Esophagus (tissue), 2 donors: ENCODE measurements around the gene SAMM50. TPM values are rescaled to one million over a fixed set of nuclear protein-coding genes. Genes with fewer than 3 reads are reported as not detected.
A peak's percentile ranks its signal among the peaks of the same experiment; 100 is the strongest.

Experiments
- H3K27ac ChIP-seq, 2 donors: one replicate each; pipeline ENCODE4 v1.5.1; 2013; ENCODE audit warnings: low read depth in 2 of 2, mild to moderate bottlenecking in 2 of 2, inconsistent platforms in 1 of 2, low read length in 1 of 2, moderate library complexity in 1 of 2
- H3K27me3 ChIP-seq, 2 donors: one replicate each; pipeline ENCODE4 v1.6.1; 2013; ENCODE audit warnings: low read length in 2 of 2, control low read depth in 1 of 2, mild to moderate bottlenecking in 1 of 2; ENCODE audit not compliant: insufficient read depth in 2 of 2, control insufficient read depth in 1 of 2
- H3K36me3 ChIP-seq, 2 donors: one replicate each; pipeline ENCODE4 v1.6.1; 2013; ENCODE audit warnings: low read length in 1 of 2; ENCODE audit not compliant: control insufficient read depth in 2 of 2, insufficient read depth in 2 of 2
- H3K4me1 ChIP-seq, 2 donors: one replicate each; pipeline ENCODE4 v1.6.1; 2013; ENCODE audit warnings: low read length in 1 of 2; ENCODE audit not compliant: control insufficient read depth in 2 of 2, insufficient read depth in 2 of 2
- H3K4me3 ChIP-seq, 2 donors: one replicate each; pipeline ENCODE4 v1.5.1; 2013; ENCODE audit warnings: low read length in 2 of 2, mild to moderate bottlenecking in 2 of 2, low read depth in 1 of 2, moderate library complexity in 1 of 2
- H3K9me3 ChIP-seq, 2 donors: one replicate each; pipeline ENCODE4 v1.6.1; 2013; ENCODE audit warnings: mild to moderate bottlenecking in 2 of 2, low read depth in 1 of 2, low read length in 1 of 2, moderate library complexity in 1 of 2; ENCODE audit not compliant: control insufficient read depth in 2 of 2, insufficient read depth in 1 of 2
- WGBS, 2 donors: extraction: QIAGEN DNeasy Blood & Tissue Kit; methylation state at CpG; one replicate each; pipeline ENCODE4 v1.1.7; 2013; 5-methylcytosine and 5-hydroxymethylcytosine counted together
- polyA plus RNA-seq, 2 donors: library from polyadenylated mRNA; stranded (reverse); fragments of 200-250 nt; gene quantifications; one replicate each; pipeline ENCODE4 v1.2.3, GENCODE V29; 2013
- donor health status: healthy with polysubstance abuse.
- donor health status: Bipolar disorder and iron deficiency.

Gene SAMM50
- 10 to 100 TPM in 1 of 2 donors, 1 to 10 TPM in 1; 8.6 to 28.9 TPM for polyA plus RNA-seq

- Histone ChIP-seq H3K27me3 (no peaks in the 10 kb centered on the region), H3K9me3 (no peaks in the 10 kb centered on the region), H3K4me1 (peaks cover 4 to 5% of the 10 kb centered on the region in 2 donors), H3K36me3 (no peaks in the 10 kb centered on the region), H3K4me3 (peak within 1 kb of the TSS; percentile 65 to 92), H3K27ac (peak within 1 kb of the TSS; percentile 66 to 85)
- WGBS, 2 donors = 0 to 1% methylated on average over 74 of the region's 74 CpGs
Measured at GRCh38 chr22:43955040-43955882, at the start of gene SAMM50. TSS of gene SAMM50 (plus strand) at chr22:43955442. CDS start at chr22:43955578, 136 bp downstream.

- Histone ChIP-seq H3K27ac (no peak overlapping the region), H3K9me3 (no peaks in the 10 kb centered on the region), H3K4me3 (no peak overlapping the region), H3K4me1 (no peaks in the 10 kb centered on the region), H3K27me3 (no peaks in the 10 kb centered on the region), H3K36me3 (no peaks in the 10 kb centered on the region)
- WGBS, 2 donors = 40 to 45% methylated on average over 7 of the region's 7 CpGs
Measured at GRCh38 chr22:43905681-43906080, 49.6 kb upstream of the SAMM50 start.

DNA sequence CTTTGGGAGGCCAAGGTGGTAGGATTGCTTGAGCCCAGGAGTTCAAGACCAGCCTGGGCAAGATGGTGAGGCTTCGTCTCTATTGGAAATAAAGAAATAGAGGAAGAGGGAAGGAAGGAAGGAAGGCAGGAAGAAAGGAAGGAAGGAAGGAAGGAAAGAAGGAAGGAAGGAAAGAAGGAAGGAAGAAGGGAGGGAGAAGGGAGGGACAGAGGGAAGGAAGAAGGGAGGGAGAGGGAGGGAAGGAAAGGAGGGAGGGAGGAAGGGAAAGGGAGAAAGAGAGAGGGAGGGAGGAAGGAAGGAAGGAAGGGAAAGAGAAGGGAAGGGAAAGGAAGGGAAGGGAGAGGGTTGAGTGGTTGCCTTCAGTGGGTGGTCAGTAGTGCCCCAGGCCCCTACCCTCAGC lies 45.5 kb upstream of the SAMM50 start:
- WGBS, 2 donors = 78 to 83% methylated on average over 1 of the region's 1 CpG

GRCh38 chr22:43910178-43910695 lies 45.0 kb upstream of the SAMM50 start:
- Histone ChIP-seq H3K4me3 (no peak overlapping the region), H3K4me1 (no peaks in the 10 kb centered on the region), H3K9me3 (peaks cover 0 to 2% of the 10 kb centered on the region in 2 donors), H3K27me3 (no peaks in the 10 kb centered on the region), H3K27ac (no peak overlapping the region), H3K36me3 (no peaks in the 10 kb centered on the region)
- 59 to 62% methylated on average over 6 of the region's 6 CpGs for WGBS, 2 donors

More for the DNA sequence above, 45.5 kb upstream of the SAMM50 start:
- Histone ChIP-seq H3K9me3 (peaks cover 0 to 2% of the 10 kb centered on the region in 2 donors), H3K27me3 (no peaks in the 10 kb centered on the region), H3K27ac (no peak overlapping the region), H3K4me3 (no peak overlapping the region), H3K36me3 (no peaks in the 10 kb centered on the region), H3K4me1 (no peaks in the 10 kb centered on the region)

DNA sequence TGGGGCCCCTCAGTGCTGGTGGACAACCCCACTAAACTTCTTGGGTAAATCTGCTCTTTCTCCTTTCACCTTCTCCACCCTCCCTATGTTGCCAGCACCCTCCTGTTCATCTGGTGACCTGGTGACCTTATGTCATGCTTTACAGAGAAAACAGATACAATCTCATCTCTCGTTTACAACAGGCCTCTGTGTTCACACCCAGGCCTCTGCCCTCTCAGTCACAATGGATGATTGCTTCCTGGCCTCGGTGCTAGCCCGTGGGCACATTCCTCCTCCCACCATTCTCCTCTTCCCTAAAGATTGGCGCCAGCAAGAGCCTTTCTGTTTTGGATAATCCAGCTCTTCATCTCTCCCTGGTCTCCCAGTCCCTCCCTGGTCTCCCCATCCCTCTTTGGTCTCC lies 43.9 kb upstream of the SAMM50 start:
- 14 to 37% methylated on average over 4 of the region's 4 CpGs for WGBS, 2 donors

GRCh38 chr22:43917521-43917920 lies 37.7 kb upstream of the SAMM50 start:
- 84% methylated on average over 6 of the region's 6 CpGs for WGBS, 2 donors

More for the DNA sequence above, 43.9 kb upstream of the SAMM50 start:
- Histone ChIP-seq H3K9me3 (peaks cover 0 to 6% of the 10 kb centered on the region in 2 donors), H3K4me3 (no peak overlapping the region), H3K27me3 (no peaks in the 10 kb centered on the region), H3K4me1 (no peaks in the 10 kb centered on the region), H3K27ac (no peak overlapping the region), H3K36me3 (no peaks in the 10 kb centered on the region)

GRCh38 chr22:43919106-43919973 lies 35.9 kb upstream of the SAMM50 start:
- H3K27me3 ChIP-seq = no peaks in the 10 kb centered on the region
- H3K27ac ChIP-seq = no peak overlapping the region
- peaks cover 0 to 4% of the 10 kb centered on the region in 2 donors for H3K9me3 ChIP-seq
- H3K4me1 ChIP-seq = peaks cover 2 to 5% of the 10 kb centered on the region in 2 donors
- H3K4me3 ChIP-seq = no peak overlapping the region
- H3K36me3 ChIP-seq = no peaks in the 10 kb centered on the region
- 55 to 67% methylated on average over 16 of the region's 16 CpGs for WGBS, 2 donors

More at GRCh38 chr22:43917521-43917920, 37.7 kb upstream of the SAMM50 start:
- Histone ChIP-seq H3K27ac (no peak overlapping the region), H3K36me3 (no peaks in the 10 kb centered on the region), H3K4me1 (no peaks in the 10 kb centered on the region), H3K9me3 (peaks cover 0 to 4% of the 10 kb centered on the region in 2 donors), H3K27me3 (no peaks in the 10 kb centered on the region), H3K4me3 (no peak overlapping the region)

GRCh38 chr22:43921370-43921769 lies 33.9 kb upstream of the SAMM50 start:
- Histone ChIP-seq H3K9me3 (no peaks in the 10 kb centered on the region), H3K27me3 (no peaks in the 10 kb centered on the region), H3K27ac (no peak overlapping the region), H3K36me3 (no peaks in the 10 kb centered on the region), H3K4me3 (no peak overlapping the region), H3K4me1 (peaks cover 6 to 16% of the 10 kb centered on the region in 2 donors)
- 49 to 60% methylated on average over 4 of the region's 4 CpGs for WGBS, 2 donors

DNA sequence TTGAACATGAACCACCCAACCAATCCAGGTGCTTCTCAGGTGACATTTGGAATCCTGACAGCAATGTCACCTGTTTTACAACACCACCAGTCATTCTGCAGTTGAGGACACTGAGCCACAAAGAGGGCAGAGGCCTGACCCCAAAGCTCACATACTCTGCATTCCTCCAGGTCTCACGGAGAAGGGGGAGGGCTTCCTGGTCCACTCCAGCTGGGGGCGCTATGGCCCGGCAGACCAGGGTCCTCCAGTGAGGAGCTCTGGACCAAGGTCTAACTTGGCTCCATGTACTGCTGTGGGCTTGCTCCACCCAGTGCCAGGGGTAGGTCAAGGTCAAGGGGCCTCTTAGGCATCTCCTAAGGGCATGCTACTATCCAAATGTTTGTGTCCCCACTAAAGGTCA lies 33.1 kb upstream of the SAMM50 start:
- no peak overlapping the region for H3K27ac ChIP-seq
- H3K27me3 ChIP-seq = no peaks in the 10 kb centered on the region
- WGBS, 2 donors = 78 to 86% methylated on average over 3 of the region's 3 CpGs

More for the DNA sequence above, 33.1 kb upstream of the SAMM50 start:
- Histone ChIP-seq H3K4me1 (peaks cover 6 to 16% of the 10 kb centered on the region in 2 donors), H3K36me3 (no peaks in the 10 kb centered on the region), H3K4me3 (no peak overlapping the region), H3K9me3 (no peaks in the 10 kb centered on the region)
